Measurements from ENCODE around the gene DOCK7. TPM values are rescaled to one million over a fixed set of nuclear protein-coding genes. Genes with fewer than 3 reads are reported as not detected.

The DOCK7 gene
- total and polyA plus RNA-seq, 2 of the 8 experiments (the other 6 are each of a cell fraction or from before 2014, with no cell fraction given), result 10.2 to 33.7 TPM

- Histone ChIP-seq H3K4me3 (ENCODE audit: extremely low read depth in 1 of 4, insufficient read depth in 2 of 4, low read depth in 3 of 4, low read length in 4 of 4) (no peak overlapping the region), H4K91ac (replicated peaks; ENCODE audit: insufficient read length, low read length) (no peak overlapping the region), H3K4ac (replicated peaks; ENCODE audit: insufficient read length, low read depth, low read length) (no peak overlapping the region), H4K5ac (ENCODE audit: insufficient read length, low read depth, low read length) (no peak overlapping the region), H3K27ac (ENCODE audit: low read depth, low read length) (no peak overlapping the region), H2BK15ac (ENCODE audit: low read length) (no peak overlapping the region), H3K56ac (replicated peaks; ENCODE audit: insufficient read length, low read depth, low read length) (no peak overlapping the region), H3K4me2 (ENCODE audit: insufficient read depth in 1 of 2, low read depth in 2 of 2, low read length in 2 of 2) (no peak overlapping the region), H2AK5ac (ENCODE audit: low read depth, low read length) (no peak overlapping the region), H3K9me3 (ENCODE audit: insufficient read depth in 2 of 2, low read depth in 1 of 2, low read length in 1 of 2) (no peaks in the 10 kb centered on the region), H2BK5ac (ENCODE audit: low read depth, low read length) (no peak overlapping the region), H2AFZ (ENCODE audit: low read length) (no peak overlapping the region), H3K4me1 (replicated peaks in 1 of 4; ENCODE audit: control insufficient read depth in 3 of 4, insufficient read depth in 4 of 4, low read length in 3 of 4) (no peaks in the 10 kb centered on the region), H3K14ac (ENCODE audit: insufficient read length) (no peak overlapping the region), H3K23ac (ENCODE audit: insufficient read length) (no peak overlapping the region), H4K20me1 (replicated peaks in 1 of 2; ENCODE audit: control insufficient read depth in 1 of 2, insufficient read depth in 2 of 2, low read length in 2 of 2) (no peaks in the 10 kb centered on the region), H3K36me3 (ENCODE audit: control insufficient read depth in 2 of 4, insufficient read depth in 4 of 4, low read length in 3 of 4) (no peaks in the 10 kb centered on the region), H2BK120ac (replicated peaks; ENCODE audit: low read depth, low read length) (no peak overlapping the region), H3K27me3 (replicated peaks in 1 of 4; ENCODE audit: control insufficient read depth in 3 of 4, extremely low read depth in 1 of 4, insufficient read depth in 3 of 4, low read length in 3 of 4) (no peaks in the 10 kb centered on the region), H3K23me2 (ENCODE audit: low read depth, low read length) (no peaks in the 10 kb centered on the region), H2BK20ac (ENCODE audit: low read length) (no peak overlapping the region), H3K79me1 (ENCODE audit: low read depth, low read length) (no peaks in the 10 kb centered on the region), H3K18ac (ENCODE audit: extremely low read depth, low read length) (no peak overlapping the region), H3K79me2 (ENCODE audit: control insufficient read depth in 1 of 2, insufficient read depth in 2 of 2, low read length in 2 of 2) (no peaks in the 10 kb centered on the region), H3K9ac (replicated peaks in 1 of 4; ENCODE audit: extremely low read depth in 1 of 4, low read depth in 3 of 4, low read length in 3 of 4) (no peak overlapping the region), H2BK12ac (ENCODE audit: low read depth, low read length) (no peak overlapping the region), H4K8ac (ENCODE audit: extremely low read depth, insufficient read depth, low read length) (no peak overlapping the region)
- ChIA-PET POLR2A (ENCODE audit: partially characterized antibody) (no interaction called here), CTCF (ENCODE audit: partially characterized antibody) (interaction anchor here (0.7 to 1.7 kb wide), 5 partner anchors 10 to 390 kb away, joined by 3 to 6 read pairs (median 4); no protein-coding TSS in a partner anchor)
- FAIRE-seq (no peak), DNase-seq (ENCODE audit: low read depth in 1 of 2, low spot score in 2 of 2) (no peak)
- WGBS, 2 experiments (ENCODE audit: extremely low coverage in 1 of 2, insufficient coverage in 1 of 2, insufficient read length in 1 of 2, insufficient replicate concordance in 2 of 2, low coverage in 1 of 2, low lambda C conversion rate in 2 of 2, missing lambda C conversion rate in 1 of 2), result 94% methylated on average over 2 of the region's 2 CpGs; no CpG with 5 or more reads in 1 of the 2 experiments
- no peak for TF ChIP-seq EGR1 (IDR thresholded peaks at IDR 0.05; ENCODE audit: borderline replicate concordance, low read depth, low read length)
- TF ChIP-seq ZNF274 (IDR thresholded peaks at IDR 0.05; ENCODE audit: borderline replicate concordance, extremely low read depth, low read length), result no peak
- TF ChIP-seq TBP (IDR thresholded peaks at IDR 0.05; ENCODE audit: low read depth, low read length), result no peak
- no peak for TF ChIP-seq PHF8 (conservative IDR thresholded peaks at IDR 0.05; ENCODE audit: low read depth, low read length)
- TF ChIP-seq NRF1 (IDR thresholded peaks at IDR 0.05; ENCODE audit: low read depth, low read length), result no peak
- no peak for TF ChIP-seq HDAC6 (IDR thresholded peaks at IDR 0.05; ENCODE audit: low read depth, low read length)
- no peak for TF ChIP-seq SP4 (IDR thresholded peaks at IDR 0.05; ENCODE audit: low read length)
- no peak for TF ChIP-seq ASH2L (IDR thresholded peaks at IDR 0.05; ENCODE audit: low read length)
- TF ChIP-seq TAF7 (optimal IDR thresholded peaks at IDR 0.05; ENCODE audit: borderline replicate concordance, low read depth, low read length), result no peak
- no peak for TF ChIP-seq E2F6 (IDR thresholded peaks at IDR 0.05)
- TF ChIP-seq ATF2 (IDR thresholded peaks at IDR 0.05; ENCODE audit: low read length), result no peak
- no peak for TF ChIP-seq SIX5 (IDR thresholded peaks at IDR 0.05; ENCODE audit: low read depth, low read length)
- TF ChIP-seq SIRT6 (IDR thresholded peaks at IDR 0.05; ENCODE audit: low read length), result no peak
- TF ChIP-seq SP2 (IDR thresholded peaks at IDR 0.05; ENCODE audit: low read length), result no peak
Measured at GRCh38 chr1:62516600-62516999, 171.6 kb downstream of the DOCK7 start.

Data from H1 (cell line).